ENCODE measurements around the gene ETDC.
"Not testable (repeated sequence)": the region's sequence is repeated elsewhere in the genome, so short reads cannot be mapped to it uniquely, and the experiment has no call there.

Gene ETDC

GRCh38 chrX:135309430-135309923 is at the start of gene ETDC:
Gene ETDC, plus strand, starts transcription at chrX:135309480. Its CDS starts 0 bp downstream, at chrX:135309480.
- TF ChIP-seq ZFX (IDR thresholded peaks at IDR 0.05; ENCODE audit: borderline replicate concordance), result no peak
- no peak for TF ChIP-seq CTCF (IDR thresholded peaks at IDR 0.05)
- no peak within 1 kb of the TSS for H3K27ac ChIP-seq

- not testable (repeated sequence) for H3K27ac ChIP-seq
Measured at GRCh38 chrX:135260976-135261375, 48.3 kb upstream of the ETDC start.

GRCh38 chrX:135263376-135263775 is 45.9 kb upstream of the ETDC start:
- H3K27ac ChIP-seq, result not testable (repeated sequence)

GRCh38 chrX:135264206-135264605 is 45.1 kb upstream of the ETDC start:
- TF ChIP-seq CTCF (IDR thresholded peaks at IDR 0.05), result no peak
- TF ChIP-seq ZFX (IDR thresholded peaks at IDR 0.05; ENCODE audit: borderline replicate concordance), result no peak
- no peak overlapping the region for H3K27ac ChIP-seq

- H3K27ac ChIP-seq, result no peak overlapping the region
- TF ChIP-seq CTCF (IDR thresholded peaks at IDR 0.05) (no peak), ZFX (IDR thresholded peaks at IDR 0.05; ENCODE audit: borderline replicate concordance) (no peak)
Measured at GRCh38 chrX:135273162-135273561, 36.1 kb upstream of the ETDC start.

- no peak overlapping the region for H3K27ac ChIP-seq
- TF ChIP-seq ZFX (IDR thresholded peaks at IDR 0.05; ENCODE audit: borderline replicate concordance) (no peak), CTCF (IDR thresholded peaks at IDR 0.05) (no peak)
Measured at GRCh38 chrX:135275973-135276372, 33.3 kb upstream of the ETDC start.

GRCh38 chrX:135287266-135287823 is 21.9 kb upstream of the ETDC start:
- H3K27ac ChIP-seq, result no peak overlapping the region
- TF ChIP-seq ZFX (IDR thresholded peaks at IDR 0.05; ENCODE audit: borderline replicate concordance) (no peak), CTCF (IDR thresholded peaks at IDR 0.05) (no peak)

GRCh38 chrX:135295238-135295943 is 13.9 kb upstream of the ETDC start:
- TF ChIP-seq CTCF (IDR thresholded peaks at IDR 0.05), result no peak
- TF ChIP-seq ZFX (IDR thresholded peaks at IDR 0.05; ENCODE audit: borderline replicate concordance), result no peak
- no peak overlapping the region for H3K27ac ChIP-seq
